Glutamatergic neuron (in vitro differentiated cells): ENCODE data around the gene AKNA. TPM values are rescaled to one million over a fixed set of nuclear protein-coding genes. Genes with fewer than 3 reads are reported as not detected.

Experiments
- DNase-seq: peaks from one replicate; pipeline ENCODE4 v3.0.0; 2022
- H3K27ac Mint-ChIP-seq: one replicate; pipeline ENCODE4 v1.8.0; 2020; ENCODE audit warnings: mild to moderate bottlenecking, mixed read lengths, inconsistent platforms; ENCODE audit not compliant: unreplicated experiment
- H3K27me3 Mint-ChIP-seq: one replicate; pipeline ENCODE4 v1.8.0; 2020; ENCODE audit warnings: mild to moderate bottlenecking, moderate library complexity, mixed read lengths, inconsistent platforms; ENCODE audit not compliant: unreplicated experiment
- H3K36me3 Mint-ChIP-seq: one replicate; pipeline ENCODE4 v1.8.0; 2020; ENCODE audit warnings: mild to moderate bottlenecking, mixed read lengths, inconsistent platforms; ENCODE audit not compliant: unreplicated experiment
- H3K4me1 Mint-ChIP-seq: one replicate; pipeline ENCODE4 v1.8.0; 2020; ENCODE audit warnings: mild to moderate bottlenecking, low read depth, mixed read lengths, inconsistent platforms; ENCODE audit not compliant: unreplicated experiment
- H3K4me3 Mint-ChIP-seq: one replicate; pipeline ENCODE4 v1.8.0; 2020; ENCODE audit warnings: mild to moderate bottlenecking, mixed read lengths, inconsistent platforms; ENCODE audit not compliant: unreplicated experiment
- H3K9me3 Mint-ChIP-seq: one replicate; pipeline ENCODE4 v1.8.0; 2020; ENCODE audit warnings: mild to moderate bottlenecking, moderate library complexity, mixed read lengths, inconsistent platforms; ENCODE audit not compliant: unreplicated experiment
- CTCF ChIP-seq: fragments of 200-600 bp; sonication (generic); IDR thresholded peaks from one replicate; pipeline ENCODE4 v1.5.0; 2021; ENCODE audit not compliant: partially characterized antibody, unreplicated experiment
- total RNA-seq: library from RNA; stranded (reverse); fragmentation: NEBNext Ultra II Directional; extraction: Animal tissue kit (Norgen Biotek cat#: 25700); gene quantifications from one replicate; pipeline ENCODE4 v1.2.1, GENCODE V29; 2021; ENCODE audit not compliant: unreplicated experiment

The AKNA gene
- total RNA-seq, 1 donor from 2014 or later, result 32.6 TPM

DNA sequence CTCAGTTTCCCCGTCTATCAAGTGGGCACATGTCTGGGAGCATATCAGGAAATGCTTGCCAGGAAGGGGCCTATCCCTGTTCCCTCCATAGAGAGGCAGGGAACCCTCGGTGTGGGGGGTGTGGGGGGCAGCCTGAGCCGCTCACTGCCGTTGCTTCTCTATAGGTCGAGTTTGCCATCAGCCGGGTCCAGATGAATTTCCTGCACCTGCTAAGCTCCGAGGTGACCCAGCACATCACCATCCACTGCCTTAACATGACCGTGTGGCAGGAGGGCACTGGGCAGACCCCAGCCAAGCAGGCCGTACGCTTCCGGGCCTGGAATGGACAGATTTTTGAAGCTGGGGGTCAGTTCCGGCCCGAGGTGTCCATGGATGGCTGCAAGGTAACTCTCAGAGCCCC lies 78.7 kb downstream of the AKNA start:
- H3K27ac Mint-ChIP-seq, result no peak overlapping the region
- TF ChIP-seq CTCF, result no peak

DNA sequence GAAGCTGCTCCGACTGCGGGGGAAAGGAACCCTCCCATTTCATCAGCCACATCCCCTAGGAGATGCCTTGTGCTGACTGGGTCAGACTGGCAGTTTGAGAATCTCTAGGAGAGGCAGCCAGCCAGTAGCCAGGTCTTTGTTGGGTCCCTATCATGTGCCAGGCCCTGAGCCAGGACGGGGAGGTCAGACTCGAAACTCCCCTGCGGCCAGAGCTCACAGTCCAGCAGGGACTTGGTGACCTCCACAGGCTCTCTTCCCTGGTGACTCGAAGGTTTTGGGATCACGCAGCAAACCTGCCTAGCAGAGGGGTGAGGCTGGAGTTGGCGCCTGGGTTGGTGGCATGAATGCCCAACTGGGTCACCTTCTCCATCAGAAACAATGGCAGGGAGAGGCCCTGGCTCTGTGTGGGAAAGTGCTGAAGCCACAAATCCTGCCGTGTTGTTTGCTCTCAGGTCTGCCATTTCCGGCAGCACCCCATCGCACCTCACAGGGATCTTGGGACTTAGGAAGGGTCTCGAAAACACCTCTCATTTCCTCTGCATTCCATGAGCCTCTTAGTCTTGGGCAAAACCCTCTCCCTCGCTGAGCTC lies 79.3 kb downstream of the AKNA start:
- DNase-seq, result no peak

More for the DNA sequence above, 78.7 kb downstream of the AKNA start:
- no peak for DNase-seq
- Mint-ChIP-seq H3K27me3 (peaks cover 4% of the 10 kb centered on the region), H3K4me1 (peaks cover 11% of the 10 kb centered on the region), H3K4me3 (no peak overlapping the region), H3K36me3 (no peaks in the 10 kb centered on the region), H3K9me3 (peaks cover 2% of the 10 kb centered on the region)

DNA sequence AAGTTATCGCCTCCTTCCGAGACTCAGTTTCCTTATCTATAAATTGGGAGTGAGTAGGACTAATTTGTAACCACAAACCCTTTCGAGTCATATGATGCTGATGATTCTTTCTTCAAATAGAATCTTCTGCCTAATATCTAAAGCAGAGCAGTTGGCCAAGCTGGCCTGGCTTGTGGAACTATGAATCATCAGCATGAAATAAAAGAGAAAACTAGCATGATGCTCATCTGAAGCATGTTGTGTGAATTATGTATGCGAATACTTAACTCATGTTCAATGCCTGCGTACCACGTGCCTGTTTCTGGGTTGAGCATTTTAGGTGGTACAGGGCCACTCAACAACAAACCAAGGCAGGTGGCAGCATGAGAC lies 79.9 kb downstream of the AKNA start:
- Mint-ChIP-seq H3K36me3 (no peaks in the 10 kb centered on the region), H3K27me3 (peaks cover 4% of the 10 kb centered on the region), H3K4me3 (no peak overlapping the region), H3K4me1 (peaks cover 12% of the 10 kb centered on the region), H3K9me3 (peaks cover 2% of the 10 kb centered on the region), H3K27ac (no peak overlapping the region)
- no peak for DNase-seq
- TF ChIP-seq CTCF, result no peak

More for the DNA sequence above, 79.3 kb downstream of the AKNA start:
- Mint-ChIP-seq H3K27me3 (peaks cover 4% of the 10 kb centered on the region), H3K4me3 (no peak overlapping the region), H3K36me3 (no peaks in the 10 kb centered on the region), H3K9me3 (peaks cover 2% of the 10 kb centered on the region), H3K27ac (no peak overlapping the region), H3K4me1 (peaks cover 12% of the 10 kb centered on the region)
- no peak for TF ChIP-seq CTCF

- peaks cover 5% of the 10 kb centered on the region for H3K4me1 Mint-ChIP-seq
- no peaks in the 10 kb centered on the region for H3K36me3 Mint-ChIP-seq
- no peak for TF ChIP-seq CTCF
- H3K27me3 Mint-ChIP-seq, result peaks cover 5% of the 10 kb centered on the region
- DNase-seq, result no peak
- H3K9me3 Mint-ChIP-seq, result peaks cover 2% of the 10 kb centered on the region
- no peak overlapping the region for H3K27ac Mint-ChIP-seq
- H3K4me3 Mint-ChIP-seq, result no peak overlapping the region
Observed at GRCh38 chr9:114304416-114305188, 83.2 kb downstream of the AKNA start.

DNA sequence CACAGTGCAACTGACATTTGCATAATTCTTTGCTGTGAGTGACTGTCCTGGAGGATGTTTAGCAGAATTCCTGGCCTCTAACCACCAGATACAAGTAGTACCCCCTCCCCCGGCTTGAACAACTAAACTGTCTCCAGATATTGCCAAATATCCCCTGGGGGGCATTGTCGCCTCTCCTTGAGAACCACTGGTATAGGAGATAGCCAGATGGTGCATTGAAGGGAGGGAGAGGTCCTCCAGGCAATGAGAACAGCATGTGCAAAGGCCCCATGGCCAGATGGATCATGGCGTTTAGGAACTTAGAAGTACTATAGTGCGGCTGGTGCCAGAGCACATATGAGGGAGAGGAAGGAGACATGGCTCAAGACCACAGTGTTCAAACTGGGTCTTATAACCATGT lies 83.8 kb downstream of the AKNA start:
- peaks cover 2% of the 10 kb centered on the region for H3K9me3 Mint-ChIP-seq
- H3K27ac Mint-ChIP-seq, result no peak overlapping the region
- H3K4me1 Mint-ChIP-seq, result peaks cover 5% of the 10 kb centered on the region
- no peak overlapping the region for H3K4me3 Mint-ChIP-seq
- TF ChIP-seq CTCF, result no peak
- H3K36me3 Mint-ChIP-seq, result peaks cover under 1% of the 10 kb centered on the region
- no peak for DNase-seq
- H3K27me3 Mint-ChIP-seq, result peaks cover 5% of the 10 kb centered on the region
